SH-SY5Y (cell line): ENCODE measurements around the gene CIITA.

Experiments used
- GATA2 ChIP-seq: IDR thresholded peaks from 2 replicates; pipeline ENCODE4 v1.6.1; 2011; ENCODE audit warnings: mild to moderate bottlenecking, low read depth, low read length
- GATA3 ChIP-seq: IDR thresholded peaks from 2 replicates; pipeline ENCODE4 v1.6.1; 2011; ENCODE audit warnings: low read depth, mild to moderate bottlenecking, low read length, moderate library complexity

The CIITA gene

DNA sequence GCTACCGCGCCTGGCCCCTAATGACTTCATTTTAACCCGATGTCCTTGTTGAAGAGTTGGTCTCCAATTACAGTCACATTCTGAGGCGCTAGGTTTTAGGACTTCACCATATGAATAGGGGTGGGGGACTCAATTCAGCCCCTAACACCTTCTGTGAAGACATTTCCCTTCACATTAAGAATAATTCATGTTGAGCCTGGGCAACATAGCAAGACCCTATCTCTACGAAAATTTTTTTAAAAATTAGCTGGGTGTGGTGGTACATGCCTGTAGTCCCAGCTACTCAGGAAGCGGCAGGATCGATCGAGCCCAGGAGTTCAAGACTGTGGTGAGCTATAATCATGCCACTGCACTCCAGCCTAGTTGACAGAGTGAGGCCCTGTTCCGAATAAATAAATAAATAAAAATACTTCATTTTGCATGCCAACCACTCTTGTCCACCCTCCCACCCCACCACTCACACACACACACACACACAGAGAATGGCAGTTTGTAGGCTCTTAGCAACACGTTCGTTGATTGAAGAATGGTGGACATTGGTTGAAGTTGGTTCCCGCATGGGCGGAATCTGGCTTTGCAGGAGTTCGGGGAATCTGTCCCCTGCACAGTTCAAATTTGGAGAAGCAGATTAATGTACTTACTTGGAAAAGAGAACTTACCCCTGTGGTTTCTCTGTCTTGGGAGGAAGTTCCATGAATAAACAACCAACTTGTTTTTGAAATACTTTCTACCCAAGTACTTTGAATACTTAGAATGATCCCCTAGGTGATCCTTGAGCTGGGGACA is 30.6 kb upstream of the CIITA start:
- TF ChIP-seq GATA3 (no peak), GATA2 (no peak)

DNA sequence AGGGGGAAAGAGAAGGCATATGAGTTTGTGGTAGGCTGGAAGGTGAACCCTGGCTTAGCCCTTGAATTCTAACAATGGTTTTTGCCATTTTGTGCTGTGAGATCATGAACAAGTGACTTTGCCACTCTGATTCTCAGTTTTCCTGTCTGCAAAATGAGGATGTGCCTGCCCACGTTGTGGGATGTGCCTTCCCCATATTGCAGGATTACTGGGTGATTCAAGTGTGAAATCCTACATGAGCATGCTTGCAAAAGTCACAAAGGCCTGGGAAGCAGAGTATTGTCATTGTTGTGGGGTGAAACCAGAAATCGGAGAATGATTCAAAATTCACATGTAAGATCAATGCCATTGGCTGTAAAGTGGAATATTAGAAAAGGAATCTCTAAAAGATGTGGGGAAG is 29.8 kb upstream of the CIITA start:
- TF ChIP-seq GATA2 (no peak), GATA3 (no peak)

DNA sequence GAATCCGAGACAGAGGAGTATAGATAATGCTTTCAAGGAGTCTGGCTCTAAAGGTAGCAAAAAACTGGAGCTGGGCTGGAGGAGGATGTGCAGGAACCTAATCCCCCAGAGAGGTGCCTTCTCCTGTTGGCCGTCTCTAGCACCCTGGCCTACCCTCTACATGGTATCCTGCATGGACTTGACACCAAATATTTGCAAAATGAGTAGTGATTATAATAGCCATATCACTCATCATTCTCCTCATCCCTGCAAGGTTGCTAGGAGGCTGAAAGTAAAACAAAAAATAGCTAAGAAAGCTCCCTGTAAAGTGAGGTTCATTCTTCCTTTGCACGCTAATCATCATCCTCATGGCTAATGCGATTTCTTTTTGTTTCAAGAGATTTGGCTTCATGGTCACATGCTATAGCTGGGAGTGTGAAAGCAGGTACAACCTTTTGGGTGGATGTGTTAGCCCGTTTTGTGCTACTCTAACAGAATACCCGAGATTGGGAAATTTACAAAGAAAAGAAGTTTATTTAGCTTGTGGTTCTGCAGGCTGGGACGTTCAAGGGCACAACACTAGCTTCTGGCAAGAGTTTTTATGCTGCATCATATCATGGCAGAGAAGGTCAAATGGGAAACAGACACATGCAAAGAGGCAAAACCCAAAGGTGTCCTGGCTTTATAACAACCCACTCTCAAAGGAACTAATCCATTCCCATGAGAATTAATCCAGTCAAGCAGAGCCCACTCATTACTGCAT is 27.1 kb upstream of the CIITA start:
- TF ChIP-seq GATA3 (no peak), GATA2 (no peak)

DNA sequence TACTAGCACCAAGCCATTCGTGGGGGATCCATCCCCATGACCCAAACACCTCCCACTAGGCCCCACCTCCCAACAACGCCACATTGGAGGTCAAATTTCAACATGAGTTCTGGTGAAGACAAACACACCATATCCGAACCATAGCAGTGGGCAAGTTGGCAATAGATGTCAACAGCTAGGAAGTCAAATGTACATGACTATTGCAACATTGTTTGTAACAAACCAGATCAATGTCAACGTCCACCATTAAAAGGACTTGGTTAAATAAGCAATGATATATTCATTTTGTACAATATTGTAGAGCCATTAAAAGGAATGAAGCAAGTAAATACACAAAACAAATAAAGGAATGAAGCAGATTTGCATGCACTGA is 26.5 kb upstream of the CIITA start:
- TF ChIP-seq GATA2 (no peak), GATA3 (no peak)

DNA sequence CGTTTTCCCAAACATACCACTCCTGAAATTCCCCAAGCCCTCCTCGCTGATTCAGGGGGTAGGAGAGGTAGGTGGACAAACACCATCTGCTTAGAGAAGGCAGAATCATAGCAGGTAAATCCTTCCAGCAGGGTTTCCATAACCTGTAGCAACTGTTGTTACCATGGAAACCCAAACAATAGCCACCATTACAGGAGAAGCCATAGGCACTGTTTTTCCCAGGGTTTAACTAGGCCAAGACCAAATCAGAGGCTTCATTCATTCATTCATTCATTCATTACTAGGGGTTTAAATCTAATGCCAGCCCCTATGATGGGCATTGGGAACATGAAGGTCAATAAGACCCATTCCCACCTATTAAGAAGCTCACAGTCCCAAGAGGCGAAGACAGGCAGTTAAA is 25.5 kb upstream of the CIITA start:
- TF ChIP-seq GATA2 (no peak), GATA3 (no peak)

DNA sequence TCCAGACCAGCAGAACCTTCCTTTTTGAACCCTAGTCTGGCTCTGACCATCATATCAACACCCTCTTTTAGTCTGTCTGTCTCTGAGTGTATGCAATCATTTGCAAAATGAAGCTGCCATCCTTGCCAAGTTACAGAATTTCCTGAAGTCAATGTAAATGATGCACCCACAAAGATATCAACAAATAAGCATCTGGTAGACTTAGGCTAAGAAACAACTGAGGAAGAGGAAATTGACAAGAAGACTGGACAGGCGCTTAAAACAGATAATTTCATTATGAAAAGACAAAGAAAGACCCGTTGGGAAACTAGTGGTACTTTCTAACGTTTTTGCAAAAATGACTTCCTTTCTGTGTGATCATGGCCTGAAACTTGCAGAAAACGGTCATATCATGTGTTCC is 24.7 kb upstream of the CIITA start:
- TF ChIP-seq GATA2, result no peak

DNA sequence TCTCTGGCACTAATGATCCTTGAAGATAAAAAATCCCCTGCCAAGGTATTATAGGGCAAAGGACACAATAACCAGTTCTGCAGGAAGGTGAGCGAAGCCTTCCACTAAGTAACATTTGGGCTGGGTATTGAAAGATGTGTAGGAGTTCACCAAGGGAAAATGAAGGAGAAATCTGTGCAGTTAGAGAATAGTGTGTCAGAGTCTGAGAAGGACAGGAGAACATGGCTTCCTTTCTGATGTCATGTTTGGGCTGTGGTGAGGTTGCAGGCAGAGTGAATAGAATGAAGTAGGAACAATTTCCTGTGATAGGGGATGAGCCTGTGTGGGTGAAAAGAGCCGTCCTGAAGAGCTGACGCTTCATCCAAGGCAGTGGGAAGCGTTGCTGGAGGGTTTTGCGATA is 24.1 kb upstream of the CIITA start:
- TF ChIP-seq GATA3 (no peak), GATA2 (no peak)

DNA sequence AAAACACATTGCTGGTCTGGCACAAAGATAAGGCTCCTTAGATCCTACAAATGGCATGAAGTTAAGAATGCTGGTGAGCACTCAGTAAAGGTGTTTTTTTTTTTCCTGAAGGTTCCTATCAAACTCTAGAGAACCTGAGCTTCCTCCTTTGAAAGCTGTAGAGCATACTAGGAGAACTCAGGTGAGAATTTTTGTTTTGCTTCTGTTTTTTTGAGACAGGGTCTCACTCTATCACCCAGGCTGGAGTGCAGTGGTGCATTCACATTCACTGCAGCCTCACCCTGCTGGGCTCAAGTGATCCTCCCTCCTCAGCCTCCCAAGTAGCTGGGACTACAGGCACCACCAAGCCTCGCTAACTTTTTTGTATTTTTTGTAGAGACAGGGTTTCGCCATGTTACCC is 21.0 kb upstream of the CIITA start:
- TF ChIP-seq GATA2 (no peak), GATA3 (no peak)

DNA sequence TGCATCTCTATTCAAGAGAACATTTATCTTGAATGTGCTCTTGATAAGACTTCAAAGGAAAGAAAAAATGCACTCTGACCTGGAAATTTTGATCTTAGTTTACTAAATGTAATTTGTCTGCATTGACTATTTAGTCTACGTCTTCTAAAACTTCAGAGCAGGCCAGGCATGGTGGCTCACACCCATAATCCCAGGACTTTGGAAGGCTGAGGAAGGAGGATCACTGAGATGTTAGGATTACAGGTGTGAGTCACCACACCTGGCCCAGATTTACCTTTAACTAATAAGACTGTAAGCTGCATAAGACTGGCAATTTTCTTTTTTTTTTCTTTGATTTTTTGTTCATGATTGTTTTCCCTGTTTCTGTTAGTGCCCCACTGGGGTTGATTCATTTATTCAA is 18.8 kb upstream of the CIITA start:
- TF ChIP-seq GATA2 (no peak), GATA3 (no peak)

DNA sequence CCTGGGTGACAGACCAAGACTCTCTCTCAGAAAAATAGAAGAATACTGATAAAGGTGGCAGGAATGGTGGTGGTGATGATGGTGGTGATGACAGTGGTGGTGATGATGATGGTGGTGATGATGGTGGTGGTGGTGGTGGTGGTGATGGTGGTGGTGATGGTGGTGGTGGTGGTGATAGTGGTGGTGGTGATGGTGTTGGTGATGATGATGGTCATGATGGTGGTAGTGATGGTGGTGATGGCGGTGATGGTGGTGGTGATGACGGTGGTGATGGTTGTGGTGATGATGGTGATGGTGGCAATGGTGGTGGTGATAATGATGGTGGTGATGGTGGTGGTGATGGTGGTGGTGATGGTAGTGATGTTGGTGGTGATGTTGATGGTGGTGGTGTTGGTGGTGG is 18.0 kb upstream of the CIITA start:
- TF ChIP-seq GATA2, result no peak
- no peak for TF ChIP-seq GATA3

DNA sequence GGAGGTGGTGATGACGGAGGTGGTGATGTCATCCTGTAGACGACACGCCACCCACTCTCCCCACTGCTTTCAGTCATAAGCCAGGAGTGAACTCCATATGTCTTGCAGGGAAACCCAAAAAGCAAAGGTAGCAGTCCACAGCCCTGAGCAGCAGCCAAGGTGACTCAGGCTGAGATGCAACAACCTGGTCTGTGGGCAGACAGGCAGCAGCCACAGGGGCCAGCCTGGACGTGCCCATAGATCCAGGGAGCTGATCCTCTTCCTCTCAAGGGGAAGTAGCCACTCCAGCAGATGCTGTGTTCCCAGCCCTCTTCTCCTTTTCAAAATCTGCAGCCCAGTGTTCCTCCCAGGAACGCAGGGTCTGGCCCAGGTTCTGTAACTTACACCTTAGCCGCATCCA is 17.3 kb upstream of the CIITA start:
- TF ChIP-seq GATA3 (no peak), GATA2 (no peak)

DNA sequence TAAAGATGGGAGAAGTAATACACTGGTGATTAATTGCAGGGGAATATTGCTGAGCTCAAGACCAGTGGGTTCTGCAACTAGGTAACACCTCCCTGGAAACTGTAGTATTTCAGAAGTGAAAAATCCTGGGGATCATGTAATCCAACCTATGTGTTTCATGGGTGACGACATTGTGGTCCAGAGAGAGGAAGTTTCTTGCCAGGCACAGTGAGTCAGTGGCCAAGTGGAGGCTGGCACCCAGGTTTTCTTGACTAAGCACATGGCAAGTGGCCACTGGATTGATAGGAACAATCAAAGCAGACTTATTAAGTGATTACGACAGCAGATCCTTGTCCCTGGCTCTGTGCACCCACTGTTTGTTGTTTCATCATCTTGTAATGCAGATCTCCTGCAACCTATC is 14.6 kb upstream of the CIITA start:
- TF ChIP-seq GATA2 (no peak), GATA3 (no peak)

DNA sequence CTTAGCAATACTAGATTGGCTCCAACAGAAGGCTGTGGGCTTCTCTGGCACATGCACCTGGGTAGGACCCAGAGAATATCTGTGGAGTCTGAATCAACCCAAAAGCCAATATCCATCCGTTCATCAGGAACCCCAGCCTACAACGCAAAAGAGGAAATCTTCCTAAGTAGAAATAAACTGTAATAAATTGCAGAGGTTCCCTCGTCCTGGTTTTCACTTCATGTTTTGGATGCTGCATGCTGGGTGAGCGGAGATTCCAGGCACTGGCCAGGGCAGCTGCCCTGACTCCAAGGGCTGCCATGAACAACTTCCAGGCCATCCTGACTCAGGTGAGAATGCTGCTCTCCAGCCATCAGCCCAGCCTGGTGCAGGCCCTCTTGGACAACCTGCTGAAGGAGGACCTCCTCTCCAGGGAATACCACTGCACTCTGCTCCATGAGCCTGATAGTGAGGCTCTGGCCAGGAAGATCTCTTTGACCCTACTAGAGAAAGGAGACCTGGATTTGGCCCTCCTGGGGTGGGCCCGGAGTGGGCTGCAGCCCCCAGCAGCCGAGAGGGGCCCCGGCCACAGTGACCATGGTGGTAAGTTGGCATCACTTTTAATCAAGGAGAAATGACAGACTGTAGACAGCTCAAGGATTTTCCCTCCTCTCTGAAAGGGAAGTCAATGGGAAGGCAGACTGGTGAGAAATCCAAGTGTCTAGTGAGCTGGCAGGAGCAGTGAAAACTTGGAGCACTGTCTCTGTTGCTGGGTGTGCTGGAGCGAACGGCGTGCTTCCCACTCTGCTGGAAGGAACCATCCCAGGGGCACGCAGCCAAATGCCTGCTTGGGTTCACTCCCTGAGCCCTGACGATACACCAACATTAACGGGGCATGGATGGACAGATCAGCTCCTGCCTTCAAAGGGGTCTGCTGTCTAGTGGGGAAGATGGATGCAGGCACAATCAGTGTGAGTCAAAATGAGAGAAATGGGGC is 10.7 kb upstream of the CIITA start:
- no peak for TF ChIP-seq GATA3

DNA sequence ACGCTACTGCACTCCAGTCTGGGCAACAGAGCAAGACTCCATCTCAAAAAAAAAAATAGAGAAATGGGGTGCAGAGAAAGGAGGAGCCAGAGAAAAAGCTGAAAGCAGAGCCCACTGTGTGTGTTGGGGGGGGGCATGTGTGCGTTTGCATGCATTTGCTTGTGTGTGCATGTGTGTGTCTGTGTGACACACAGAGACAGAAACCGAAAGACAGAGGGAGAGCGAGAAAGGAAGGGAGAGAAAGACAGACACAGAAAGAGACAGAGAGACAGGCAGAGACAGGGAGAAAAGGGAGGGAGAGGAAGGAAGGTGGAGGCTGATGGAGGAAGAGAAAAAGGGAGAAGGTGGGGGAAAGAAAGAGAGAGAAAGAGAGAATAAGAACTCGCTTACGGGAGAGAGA is 9.8 kb upstream of the CIITA start:
- no peak for TF ChIP-seq GATA3
- no peak for TF ChIP-seq GATA2

DNA sequence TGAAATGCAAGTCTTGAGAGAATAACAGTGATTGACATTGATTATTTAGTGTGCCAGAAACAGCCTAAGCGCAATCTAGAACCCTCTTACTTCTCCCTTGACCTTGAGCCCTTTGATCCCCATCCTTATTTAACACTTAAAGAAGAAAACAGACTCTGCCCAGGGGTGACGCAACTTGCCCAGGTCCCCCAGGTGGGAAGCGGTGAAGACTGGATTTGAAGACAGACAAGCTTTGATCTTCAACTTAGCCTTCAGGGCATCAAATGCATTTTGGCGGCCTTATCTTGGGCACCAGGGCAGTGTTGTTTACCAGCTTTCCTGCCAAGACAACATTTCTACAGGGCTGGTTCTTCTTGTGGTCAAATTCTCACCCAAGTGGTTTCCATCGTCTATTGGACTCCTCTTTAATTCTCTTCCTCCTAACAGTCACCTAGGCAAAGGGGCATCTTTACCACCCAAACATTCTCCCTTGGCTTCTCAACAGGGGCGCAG is 8.9 kb upstream of the CIITA start:
- TF ChIP-seq GATA3, result no peak
- TF ChIP-seq GATA2, result no peak
